Fibroblast of lung (primary cell): Measurements from ENCODE around the gene TIMP1. TPM values are rescaled to one million over a fixed set of nuclear protein-coding genes. Genes with fewer than 3 reads are reported as not detected.
A peak's percentile ranks its signal among the peaks of the same experiment; 100 is the strongest.

ENCODE experiments used
- DNase-seq, 2 donors: peaks; one replicate each; pipeline versions ENCODE4 v3.0.0 to v3.0.0-alpha.2; 2010; ENCODE audit warnings: low read depth in 2 of 2
- H2AFZ ChIP-seq: 2 replicates; pipeline ENCODE4 v1.5.1; 2012; ENCODE audit warnings: low read length, control low read depth, inconsistent platforms
- H3K27ac ChIP-seq: 2 replicates; pipeline ENCODE4 v1.5.1; 2011; ENCODE audit warnings: low read length, control low read depth; ENCODE audit not compliant: insufficient read depth
- H3K27me3 ChIP-seq: 2 replicates; pipeline ENCODE4 v1.5.1; 2011; ENCODE audit warnings: mild to moderate bottlenecking, low read length; ENCODE audit not compliant: control insufficient read depth, insufficient read depth
- H3K36me3 ChIP-seq: 2 replicates; pipeline ENCODE4 v1.5.1; 2011; ENCODE audit warnings: low read length; ENCODE audit not compliant: control insufficient read depth, insufficient read depth
- H3K4me1 ChIP-seq: 2 replicates; pipeline ENCODE4 v1.5.1; 2011; ENCODE audit warnings: low read length; ENCODE audit not compliant: control insufficient read depth, insufficient read depth; ENCODE audit errors: extremely low read depth
- H3K4me2 ChIP-seq: 2 replicates; pipeline ENCODE4 v1.5.1; 2011; ENCODE audit warnings: low read length, control low read depth; ENCODE audit not compliant: insufficient read depth; ENCODE audit errors: extremely low read depth
- H3K4me3 ChIP-seq, 4 experiments: fragments of 200-600 bp in 1 of 4; sonication (generic) in 1 of 4; replicated peaks in 1 of 4; 2 replicates each; pipeline ENCODE4 v1.5.1; 2011 to 2016; ENCODE audit warnings: low read length in 4 of 4, low read depth in 3 of 4, mild to moderate bottlenecking in 3 of 4, control low read depth in 2 of 4, inconsistent platforms in 1 of 4, mixed read lengths in 1 of 4; ENCODE audit not compliant: insufficient read depth in 1 of 4; ENCODE audit errors: control extremely low read depth in 1 of 4
- H3K79me2 ChIP-seq: 2 replicates; pipeline ENCODE4 v1.5.1; 2012; ENCODE audit warnings: mild to moderate bottlenecking, low read length, inconsistent platforms; ENCODE audit not compliant: control insufficient read depth, insufficient read depth
- H3K9ac ChIP-seq: 2 replicates; pipeline ENCODE4 v1.5.1; 2011; ENCODE audit warnings: mild to moderate bottlenecking, low read length, control low read depth; ENCODE audit not compliant: insufficient read depth
- H3K9me3 ChIP-seq: 2 replicates; pipeline ENCODE4 v1.5.1; 2012; ENCODE audit warnings: low read depth, low read length; ENCODE audit not compliant: control insufficient read depth, insufficient read depth
- H4K20me1 ChIP-seq: 2 replicates; pipeline ENCODE4 v1.5.1; 2011; ENCODE audit warnings: low read length; ENCODE audit not compliant: control insufficient read depth, insufficient read depth; ENCODE audit errors: extremely low read depth
- EZH2 ChIP-seq: IDR thresholded peaks from 2 replicates; pipeline ENCODE4 v1.5.1; 2012; ENCODE audit warnings: low read length, control low read depth, mild to moderate bottlenecking; ENCODE audit errors: missing control alignments
- polyA plus RNA-seq, 2 donors: library from polyadenylated mRNA; depleted of rRNA in 1 of 2; stranded (reverse) in 1 of 2; unstranded in 1 of 2; fragments of >200 nt; gene quantifications; 2 replicates each; pipeline ENCODE4 v1.2.1, GENCODE V29; 2011 to 2012; ENCODE audit warnings: missing spikeins in 1 of 2
- total RNA-seq: library from RNA; depleted of rRNA; stranded (reverse); fragments of >200 nt; gene quantifications from 2 replicates; pipeline ENCODE4 v1.2.1, GENCODE V29; 2014
- TF ChIP-seq, protein P1 (sequence below), 2 donors: IDR thresholded peaks in 1 of 2; conservative IDR thresholded peaks in 1 of 2; 1 replicate in 1 of 2; 2 replicates in 1 of 2; pipeline ENCODE4 v1.5.1; 2011 to 2012; ENCODE audit warnings: low read length in 2 of 2, control low read depth in 1 of 2, inconsistent platforms in 1 of 2, low read depth in 1 of 2, mild to moderate bottlenecking in 1 of 2

Gene TIMP1
- total and polyA plus RNA-seq, 2 donors (not counting 1 experiment from before 2014, with no cell fraction given): 845 to 1,117 TPM

DNA sequence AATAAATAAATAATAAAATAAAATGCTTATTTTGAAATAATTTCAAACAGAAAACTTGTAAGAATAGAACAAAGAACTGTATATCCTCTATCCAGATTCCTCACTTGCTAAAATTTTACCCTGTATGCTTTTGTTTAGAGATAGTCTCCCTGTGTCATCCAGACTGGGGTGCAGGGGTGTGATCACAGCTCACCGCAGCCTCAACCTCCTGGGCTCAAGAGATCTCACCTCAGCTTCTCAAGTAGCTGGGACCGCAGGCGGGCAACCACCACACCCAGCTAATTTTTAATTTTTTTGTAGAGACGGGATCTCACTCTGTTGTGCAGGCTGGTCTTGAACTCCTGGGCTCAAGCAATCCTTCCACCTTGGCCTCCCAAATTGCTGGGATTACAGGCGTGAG is 38.7 kb upstream of the TIMP1 start:
- no peak for DNase-seq
- no peaks in the 10 kb centered on the region for H3K79me2 ChIP-seq
- TF ChIP-seq, protein P1, sequence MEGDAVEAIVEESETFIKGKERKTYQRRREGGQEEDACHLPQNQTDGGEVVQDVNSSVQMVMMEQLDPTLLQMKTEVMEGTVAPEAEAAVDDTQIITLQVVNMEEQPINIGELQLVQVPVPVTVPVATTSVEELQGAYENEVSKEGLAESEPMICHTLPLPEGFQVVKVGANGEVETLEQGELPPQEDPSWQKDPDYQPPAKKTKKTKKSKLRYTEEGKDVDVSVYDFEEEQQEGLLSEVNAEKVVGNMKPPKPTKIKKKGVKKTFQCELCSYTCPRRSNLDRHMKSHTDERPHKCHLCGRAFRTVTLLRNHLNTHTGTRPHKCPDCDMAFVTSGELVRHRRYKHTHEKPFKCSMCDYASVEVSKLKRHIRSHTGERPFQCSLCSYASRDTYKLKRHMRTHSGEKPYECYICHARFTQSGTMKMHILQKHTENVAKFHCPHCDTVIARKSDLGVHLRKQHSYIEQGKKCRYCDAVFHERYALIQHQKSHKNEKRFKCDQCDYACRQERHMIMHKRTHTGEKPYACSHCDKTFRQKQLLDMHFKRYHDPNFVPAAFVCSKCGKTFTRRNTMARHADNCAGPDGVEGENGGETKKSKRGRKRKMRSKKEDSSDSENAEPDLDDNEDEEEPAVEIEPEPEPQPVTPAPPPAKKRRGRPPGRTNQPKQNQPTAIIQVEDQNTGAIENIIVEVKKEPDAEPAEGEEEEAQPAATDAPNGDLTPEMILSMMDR (conservative IDR thresholded peaks at IDR 0.05 in 1 of 2, IDR thresholded peaks at IDR 0.05 in 1 of 2; ENCODE audit: low read depth in 1 of 2, low read length in 2 of 2): no peak
- TF ChIP-seq EZH2: no peak
- H3K4me3 ChIP-seq: no peak overlapping the region
- H3K4me2 ChIP-seq: no peak overlapping the region
- H3K27ac ChIP-seq: no peak overlapping the region
- no peak overlapping the region for H3K9ac ChIP-seq
- H3K4me1 ChIP-seq: peaks cover 2% of the 10 kb centered on the region
- no peaks in the 10 kb centered on the region for H3K27me3 ChIP-seq
- H3K9me3 ChIP-seq: no peaks in the 10 kb centered on the region
- no peaks in the 10 kb centered on the region for H3K36me3 ChIP-seq
- no peaks in the 10 kb centered on the region for H4K20me1 ChIP-seq
- no peak overlapping the region for H2AFZ ChIP-seq

DNA sequence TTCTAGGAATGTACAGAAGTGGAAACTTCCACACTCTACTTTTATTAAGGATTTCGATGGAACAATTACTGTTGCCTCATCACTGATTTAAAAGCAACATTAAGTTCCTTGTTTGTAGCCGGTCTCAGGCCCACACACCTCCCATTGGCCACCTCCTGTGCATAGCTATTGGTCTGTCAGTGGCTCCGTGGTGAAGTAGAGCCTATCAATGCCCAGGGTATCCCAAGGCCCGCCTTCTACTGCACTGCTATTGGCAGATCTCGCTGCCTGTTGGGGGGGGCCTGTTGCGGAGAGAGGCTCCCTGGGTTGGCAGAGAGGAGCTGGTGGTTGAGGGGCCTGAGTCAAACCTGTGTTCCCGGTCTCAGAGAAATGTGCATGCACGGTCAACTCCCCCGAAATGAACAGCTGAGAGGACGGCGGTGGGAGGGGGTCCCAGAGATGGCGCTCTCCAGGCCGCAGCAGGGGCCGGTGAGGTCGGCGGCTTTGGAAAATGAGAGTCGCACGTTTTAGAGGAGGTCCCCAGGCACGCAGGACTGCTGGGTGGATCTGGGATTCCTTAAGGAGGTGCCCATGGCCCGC is 26.1 kb upstream of the TIMP1 start:
- Histone ChIP-seq H3K27me3 (no peaks in the 10 kb centered on the region), H3K4me1 (no peaks in the 10 kb centered on the region), H3K36me3 (no peaks in the 10 kb centered on the region), H3K9ac (peak overlapping the region; percentile 21), H2AFZ (peak overlapping the region; percentile 37), H3K27ac (no peak overlapping the region), H3K9me3 (no peaks in the 10 kb centered on the region), H3K79me2 (no peaks in the 10 kb centered on the region), H4K20me1 (no peaks in the 10 kb centered on the region), H3K4me3 (peak overlapping the region; percentile 10 to 60 (median 36)), H3K4me2 (peak overlapping the region; percentile 7)
- DNase-seq: peak; percentile 93 to 94
- TF ChIP-seq, protein P1 (conservative IDR thresholded peaks at IDR 0.05 in 1 of 2, IDR thresholded peaks at IDR 0.05 in 1 of 2; ENCODE audit: low read depth in 1 of 2, low read length in 2 of 2): no peak
- no peak for TF ChIP-seq EZH2

DNA sequence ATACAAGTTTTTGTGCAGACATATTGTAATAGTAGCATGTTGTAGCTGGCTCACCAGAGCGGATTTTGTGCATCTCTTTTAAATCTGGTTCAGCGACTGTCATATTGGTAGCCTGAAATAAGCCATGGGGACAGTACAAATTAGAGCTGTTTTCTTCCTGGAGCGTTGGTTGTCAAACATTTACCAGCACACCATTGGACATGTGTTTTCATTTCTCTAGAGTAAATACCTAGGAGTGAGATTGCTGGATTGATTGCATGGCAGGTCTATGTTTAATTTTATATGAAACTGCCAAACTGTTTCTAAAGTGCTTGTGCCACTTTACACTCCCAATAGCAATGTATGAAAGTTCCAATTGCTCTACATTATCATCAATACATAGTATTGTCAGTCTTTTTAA is 23.8 kb upstream of the TIMP1 start:
- no peaks in the 10 kb centered on the region for H4K20me1 ChIP-seq
- no peak overlapping the region for H3K9ac ChIP-seq
- H3K36me3 ChIP-seq: no peaks in the 10 kb centered on the region
- no peak overlapping the region for H3K4me3 ChIP-seq
- TF ChIP-seq, protein P1 (conservative IDR thresholded peaks at IDR 0.05 in 1 of 2, IDR thresholded peaks at IDR 0.05 in 1 of 2; ENCODE audit: low read depth in 1 of 2, low read length in 2 of 2): no peak
- no peak for TF ChIP-seq EZH2
- no peaks in the 10 kb centered on the region for H3K4me1 ChIP-seq
- peaks cover 15% of the 10 kb centered on the region for H3K79me2 ChIP-seq
- no peak overlapping the region for H3K27ac ChIP-seq
- H3K9me3 ChIP-seq: no peaks in the 10 kb centered on the region
- no peak for DNase-seq
- no peaks in the 10 kb centered on the region for H3K27me3 ChIP-seq
- no peak overlapping the region for H2AFZ ChIP-seq
- H3K4me2 ChIP-seq: no peak overlapping the region
